Ishikawa (cell line): ENCODE measurements around the gene SYNPO2L.
"Not testable (repeated sequence)": the region's sequence is repeated elsewhere in the genome, so short reads cannot be mapped to it uniquely, and the experiment has no call there.

ENCODE experiments used
- CEBPB ChIP-seq: IDR thresholded peaks from 2 replicates; pipeline ENCODE4 v1.6.1; 2012
- CREB1 ChIP-seq: IDR thresholded peaks from 2 replicates; pipeline ENCODE4 v1.6.1; 2012; ENCODE audit warnings: low read depth
- EGR1 ChIP-seq: IDR thresholded peaks from 2 replicates; pipeline ENCODE4 v1.6.1; 2012
- EP300 ChIP-seq: IDR thresholded peaks from 2 replicates; pipeline ENCODE4 v1.6.1; 2012; ENCODE audit warnings: borderline replicate concordance
- FOXM1 ChIP-seq: IDR thresholded peaks from 2 replicates; pipeline ENCODE4 v1.6.1; 2012; ENCODE audit warnings: low read depth, borderline replicate concordance
- MAX ChIP-seq: IDR thresholded peaks from 2 replicates; pipeline ENCODE4 v1.6.1; 2012
- NFIC ChIP-seq: IDR thresholded peaks from 2 replicates; pipeline ENCODE4 v1.6.1; 2012
- RAD21 ChIP-seq: IDR thresholded peaks from 2 replicates; pipeline ENCODE4 v1.6.1; 2012; ENCODE audit warnings: low read depth
- REST ChIP-seq: IDR thresholded peaks from 2 replicates; pipeline ENCODE4 v1.6.1; 2012; ENCODE audit warnings: low read depth, mild to moderate bottlenecking
- TAF1 ChIP-seq: IDR thresholded peaks from 2 replicates; pipeline ENCODE4 v1.6.1; 2012; ENCODE audit warnings: low read depth, mild to moderate bottlenecking
- TCF12 ChIP-seq: IDR thresholded peaks from 2 replicates; pipeline ENCODE4 v1.6.1; 2012; ENCODE audit warnings: low read depth
- TEAD4 ChIP-seq: IDR thresholded peaks from 2 replicates; pipeline ENCODE4 v1.6.1; 2012
- USF1 ChIP-seq: IDR thresholded peaks from 2 replicates; pipeline ENCODE4 v1.6.1; 2012
- YY1 ChIP-seq: IDR thresholded peaks from 2 replicates; pipeline ENCODE4 v1.6.1; 2012; ENCODE audit warnings: low read depth

- peak; percentile 51 for TF ChIP-seq USF1
- not testable (repeated sequence) for TF ChIP-seq YY1, EP300, REST, TAF1, NFIC, RAD21, MAX, CEBPB, FOXM1, EGR1, TEAD4, CREB1, TCF12
Observed at GRCh38 chr10:73698819-73699218, 43.0 kb upstream of the SYNPO2L start.
